HL-60 (cell line): ENCODE results near the gene DYSF.

ENCODE experiments used
- GABPA ChIP-seq: IDR thresholded peaks from 2 replicates; pipeline ENCODE4 v1.6.1; 2012; ENCODE audit warnings: low read depth
- POLR2AphosphoS5 ChIP-seq: IDR thresholded peaks from 2 replicates; pipeline ENCODE4 v1.6.1; 2012; ENCODE audit warnings: low read depth
- TF ChIP-seq, protein P1 (sequence below): IDR thresholded peaks from one replicate; pipeline ENCODE4 v1.5.1; 2011; ENCODE audit warnings: low read length, control low read depth, inconsistent platforms; ENCODE audit not compliant: insufficient read depth
- TF ChIP-seq, protein P2 (sequence below): IDR thresholded peaks from 2 replicates; pipeline ENCODE4 v1.6.1; 2012; ENCODE audit warnings: low read depth; ENCODE audit not compliant: insufficient replicate concordance

DNA sequence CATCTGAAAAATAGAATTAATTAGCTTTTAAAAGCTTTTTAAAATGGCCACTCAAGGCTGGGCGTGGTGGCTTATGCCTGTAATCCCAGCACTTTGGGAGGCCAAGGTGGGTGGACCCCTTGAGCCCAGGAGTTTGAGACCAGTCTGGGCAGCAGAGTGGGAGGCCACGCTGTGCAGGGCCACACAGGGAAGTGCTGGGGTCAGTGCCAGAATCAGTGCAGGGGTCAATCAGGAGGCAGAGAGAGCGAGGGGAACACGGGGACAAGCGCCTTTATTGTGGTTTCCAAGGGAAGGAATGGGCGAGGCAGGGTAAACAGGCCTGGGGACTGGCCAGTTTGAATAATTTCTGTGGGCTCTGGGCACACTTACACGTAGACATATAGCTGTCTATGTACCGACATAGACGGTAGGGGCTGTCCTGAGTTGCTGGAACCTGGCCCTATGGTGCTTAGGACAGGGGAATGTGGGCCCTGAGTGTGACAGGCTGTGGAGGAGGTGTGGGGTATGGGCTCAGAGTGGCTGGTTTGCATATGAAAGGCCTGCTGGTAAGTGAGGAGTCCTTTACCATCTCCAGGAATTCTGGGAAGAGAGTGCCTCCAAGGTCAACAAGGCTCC is 42.9 kb downstream of the DYSF start:
- TF ChIP-seq, protein P1, sequence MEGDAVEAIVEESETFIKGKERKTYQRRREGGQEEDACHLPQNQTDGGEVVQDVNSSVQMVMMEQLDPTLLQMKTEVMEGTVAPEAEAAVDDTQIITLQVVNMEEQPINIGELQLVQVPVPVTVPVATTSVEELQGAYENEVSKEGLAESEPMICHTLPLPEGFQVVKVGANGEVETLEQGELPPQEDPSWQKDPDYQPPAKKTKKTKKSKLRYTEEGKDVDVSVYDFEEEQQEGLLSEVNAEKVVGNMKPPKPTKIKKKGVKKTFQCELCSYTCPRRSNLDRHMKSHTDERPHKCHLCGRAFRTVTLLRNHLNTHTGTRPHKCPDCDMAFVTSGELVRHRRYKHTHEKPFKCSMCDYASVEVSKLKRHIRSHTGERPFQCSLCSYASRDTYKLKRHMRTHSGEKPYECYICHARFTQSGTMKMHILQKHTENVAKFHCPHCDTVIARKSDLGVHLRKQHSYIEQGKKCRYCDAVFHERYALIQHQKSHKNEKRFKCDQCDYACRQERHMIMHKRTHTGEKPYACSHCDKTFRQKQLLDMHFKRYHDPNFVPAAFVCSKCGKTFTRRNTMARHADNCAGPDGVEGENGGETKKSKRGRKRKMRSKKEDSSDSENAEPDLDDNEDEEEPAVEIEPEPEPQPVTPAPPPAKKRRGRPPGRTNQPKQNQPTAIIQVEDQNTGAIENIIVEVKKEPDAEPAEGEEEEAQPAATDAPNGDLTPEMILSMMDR, result no peak
- TF ChIP-seq POLR2AphosphoS5, result no peak
- TF ChIP-seq, protein P2, sequence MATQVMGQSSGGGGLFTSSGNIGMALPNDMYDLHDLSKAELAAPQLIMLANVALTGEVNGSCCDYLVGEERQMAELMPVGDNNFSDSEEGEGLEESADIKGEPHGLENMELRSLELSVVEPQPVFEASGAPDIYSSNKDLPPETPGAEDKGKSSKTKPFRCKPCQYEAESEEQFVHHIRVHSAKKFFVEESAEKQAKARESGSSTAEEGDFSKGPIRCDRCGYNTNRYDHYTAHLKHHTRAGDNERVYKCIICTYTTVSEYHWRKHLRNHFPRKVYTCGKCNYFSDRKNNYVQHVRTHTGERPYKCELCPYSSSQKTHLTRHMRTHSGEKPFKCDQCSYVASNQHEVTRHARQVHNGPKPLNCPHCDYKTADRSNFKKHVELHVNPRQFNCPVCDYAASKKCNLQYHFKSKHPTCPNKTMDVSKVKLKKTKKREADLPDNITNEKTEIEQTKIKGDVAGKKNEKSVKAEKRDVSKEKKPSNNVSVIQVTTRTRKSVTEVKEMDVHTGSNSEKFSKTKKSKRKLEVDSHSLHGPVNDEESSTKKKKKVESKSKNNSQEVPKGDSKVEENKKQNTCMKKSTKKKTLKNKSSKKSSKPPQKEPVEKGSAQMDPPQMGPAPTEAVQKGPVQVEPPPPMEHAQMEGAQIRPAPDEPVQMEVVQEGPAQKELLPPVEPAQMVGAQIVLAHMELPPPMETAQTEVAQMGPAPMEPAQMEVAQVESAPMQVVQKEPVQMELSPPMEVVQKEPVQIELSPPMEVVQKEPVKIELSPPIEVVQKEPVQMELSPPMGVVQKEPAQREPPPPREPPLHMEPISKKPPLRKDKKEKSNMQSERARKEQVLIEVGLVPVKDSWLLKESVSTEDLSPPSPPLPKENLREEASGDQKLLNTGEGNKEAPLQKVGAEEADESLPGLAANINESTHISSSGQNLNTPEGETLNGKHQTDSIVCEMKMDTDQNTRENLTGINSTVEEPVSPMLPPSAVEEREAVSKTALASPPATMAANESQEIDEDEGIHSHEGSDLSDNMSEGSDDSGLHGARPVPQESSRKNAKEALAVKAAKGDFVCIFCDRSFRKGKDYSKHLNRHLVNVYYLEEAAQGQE, result no peak
- TF ChIP-seq GABPA, result no peak
